Gastrocnemius medialis (tissue), 4 donors: ENCODE data around the gene RIPOR1.

ENCODE experiments used
- POLR2A ChIP-seq, 2 donors: fragments of 450-650 bp; IDR thresholded peaks; one replicate each; pipeline ENCODE4 v1.6.1; 2017; ENCODE audit warnings: antibody characterized with exemption in 2 of 2, mild to moderate bottlenecking in 2 of 2, moderate library complexity in 2 of 2
- TF ChIP-seq, protein P1 (sequence below), 5 experiments: fragments of 450-650 bp in 3 of 5; fragments of 200-600 bp in 2 of 5; sonication (generic) in 2 of 5; IDR thresholded peaks in 4 of 5; conservative IDR thresholded peaks in 1 of 5; 1 replicate in 4 of 5; 2 replicates in 1 of 5; pipeline ENCODE4 v1.5.1; 2016 to 2019; ENCODE audit warnings: antibody characterized with exemption in 5 of 5, mild to moderate bottlenecking in 3 of 5, moderate library complexity in 3 of 5

DNA sequence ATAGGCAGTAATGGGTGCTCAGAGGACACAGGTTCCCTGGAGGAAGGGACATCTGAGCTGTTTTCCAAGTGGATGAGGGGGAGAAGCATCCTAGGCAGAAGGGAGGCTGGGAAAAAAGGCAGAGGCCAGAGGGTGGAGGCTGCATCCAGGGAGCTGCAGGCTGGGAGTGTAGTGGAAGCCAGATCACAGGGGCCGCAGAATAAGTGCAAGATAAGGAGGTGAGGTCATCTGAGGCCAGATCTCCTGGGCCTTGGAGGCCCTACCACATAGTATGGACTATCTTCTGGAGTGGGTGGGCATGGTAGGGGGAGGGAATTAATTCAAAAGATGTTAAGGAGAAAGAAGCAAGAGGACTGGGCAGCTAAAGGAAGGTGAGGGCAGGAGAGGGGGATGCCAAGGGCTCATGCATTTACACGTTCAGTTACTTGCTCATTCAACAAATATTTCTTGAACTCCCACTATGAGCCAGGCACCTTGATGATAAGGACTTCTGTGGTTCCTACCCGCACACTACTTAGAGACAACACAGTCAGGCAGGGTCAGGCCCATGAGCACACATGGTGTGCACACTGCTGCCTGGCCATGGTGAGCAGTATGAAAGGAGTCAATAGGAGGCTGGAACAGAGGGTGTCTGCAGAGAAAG lies 2.4 kb upstream of the RIPOR1 start:
- TF ChIP-seq, protein P1, sequence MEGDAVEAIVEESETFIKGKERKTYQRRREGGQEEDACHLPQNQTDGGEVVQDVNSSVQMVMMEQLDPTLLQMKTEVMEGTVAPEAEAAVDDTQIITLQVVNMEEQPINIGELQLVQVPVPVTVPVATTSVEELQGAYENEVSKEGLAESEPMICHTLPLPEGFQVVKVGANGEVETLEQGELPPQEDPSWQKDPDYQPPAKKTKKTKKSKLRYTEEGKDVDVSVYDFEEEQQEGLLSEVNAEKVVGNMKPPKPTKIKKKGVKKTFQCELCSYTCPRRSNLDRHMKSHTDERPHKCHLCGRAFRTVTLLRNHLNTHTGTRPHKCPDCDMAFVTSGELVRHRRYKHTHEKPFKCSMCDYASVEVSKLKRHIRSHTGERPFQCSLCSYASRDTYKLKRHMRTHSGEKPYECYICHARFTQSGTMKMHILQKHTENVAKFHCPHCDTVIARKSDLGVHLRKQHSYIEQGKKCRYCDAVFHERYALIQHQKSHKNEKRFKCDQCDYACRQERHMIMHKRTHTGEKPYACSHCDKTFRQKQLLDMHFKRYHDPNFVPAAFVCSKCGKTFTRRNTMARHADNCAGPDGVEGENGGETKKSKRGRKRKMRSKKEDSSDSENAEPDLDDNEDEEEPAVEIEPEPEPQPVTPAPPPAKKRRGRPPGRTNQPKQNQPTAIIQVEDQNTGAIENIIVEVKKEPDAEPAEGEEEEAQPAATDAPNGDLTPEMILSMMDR (IDR thresholded peaks at IDR 0.05 in 4 of 5, conservative IDR thresholded peaks at IDR 0.05 in 1 of 5), result no peak
- TF ChIP-seq POLR2A (IDR thresholded peaks at IDR 0.05), result no peak
